ENCODE measurements around the gene ZGPAT.

- TF ChIP-seq, protein P1, sequence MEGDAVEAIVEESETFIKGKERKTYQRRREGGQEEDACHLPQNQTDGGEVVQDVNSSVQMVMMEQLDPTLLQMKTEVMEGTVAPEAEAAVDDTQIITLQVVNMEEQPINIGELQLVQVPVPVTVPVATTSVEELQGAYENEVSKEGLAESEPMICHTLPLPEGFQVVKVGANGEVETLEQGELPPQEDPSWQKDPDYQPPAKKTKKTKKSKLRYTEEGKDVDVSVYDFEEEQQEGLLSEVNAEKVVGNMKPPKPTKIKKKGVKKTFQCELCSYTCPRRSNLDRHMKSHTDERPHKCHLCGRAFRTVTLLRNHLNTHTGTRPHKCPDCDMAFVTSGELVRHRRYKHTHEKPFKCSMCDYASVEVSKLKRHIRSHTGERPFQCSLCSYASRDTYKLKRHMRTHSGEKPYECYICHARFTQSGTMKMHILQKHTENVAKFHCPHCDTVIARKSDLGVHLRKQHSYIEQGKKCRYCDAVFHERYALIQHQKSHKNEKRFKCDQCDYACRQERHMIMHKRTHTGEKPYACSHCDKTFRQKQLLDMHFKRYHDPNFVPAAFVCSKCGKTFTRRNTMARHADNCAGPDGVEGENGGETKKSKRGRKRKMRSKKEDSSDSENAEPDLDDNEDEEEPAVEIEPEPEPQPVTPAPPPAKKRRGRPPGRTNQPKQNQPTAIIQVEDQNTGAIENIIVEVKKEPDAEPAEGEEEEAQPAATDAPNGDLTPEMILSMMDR (IDR thresholded peaks at IDR 0.05; ENCODE audit: extremely low read depth in 1 of 2, insufficient read depth in 1 of 2, low read depth in 1 of 2, low read length in 2 of 2) = no peak
- no peak for TF ChIP-seq POLR2AphosphoS5 (IDR thresholded peaks at IDR 0.05; ENCODE audit: insufficient read depth, low read depth, low read length)
- TF ChIP-seq JUN (IDR thresholded peaks at IDR 0.05; ENCODE audit: borderline replicate concordance, insufficient read depth, insufficient read length, low read depth) = no peak
- no peak for TF ChIP-seq MAX (IDR thresholded peaks at IDR 0.05; ENCODE audit: insufficient read depth, insufficient read length)
- TF ChIP-seq EZH2 (IDR thresholded peaks at IDR 0.05; ENCODE audit: borderline replicate concordance, low read depth, low read length, severe bottlenecking) = no peak
- no peak for TF ChIP-seq FOS (IDR thresholded peaks at IDR 0.05; ENCODE audit: borderline replicate concordance, insufficient read depth, low read length)
- TF ChIP-seq MYC (IDR thresholded peaks at IDR 0.05; ENCODE audit: low read depth, low read length) = no peak
- no peak for TF ChIP-seq POLR2A (IDR thresholded peaks at IDR 0.05; ENCODE audit: low read depth, low read length)
- TF ChIP-seq GATA2 (IDR thresholded peaks at IDR 0.05; ENCODE audit: insufficient read depth, insufficient read length, low read depth, low read length) = no peak
These were observed 3.7 kb upstream of the ZGPAT start for GRCh38 chr20:63703976-63704748.
